Measurements from ENCODE around the gene CACNA2D4.

- TF ChIP-seq EZH2phosphoT487 (IDR thresholded peaks at IDR 0.05; ENCODE audit: insufficient read depth, low read depth) (no peak), EZH2 (IDR thresholded peaks at IDR 0.05; ENCODE audit: insufficient read depth, poor library complexity, severe bottlenecking) (no peak)
These were observed 61.4 kb downstream of the CACNA2D4 start for GRCh38 chr12:1857086-1857485.
